Forelimb muscle (tissue), 1 donor: ENCODE results near the gene FAF1. TPM values are rescaled to one million over a fixed set of nuclear protein-coding genes. Genes with fewer than 3 reads are reported as not detected.
"Not testable (repeated sequence)": the region's sequence is repeated elsewhere in the genome, so short reads cannot be mapped to it uniquely, and the experiment has no call there.

ENCODE experiments used
- DNase-seq: peaks from one replicate; pipeline ENCODE4 v3.0.0-alpha.2; 2013; ENCODE audit warnings: low read depth
- polyA plus RNA-seq: library from polyadenylated mRNA; unstranded; fragments of 120-200 nt; gene quantifications from one replicate; pipeline ENCODE4 v1.2.1, GENCODE V29; 2013; ENCODE audit not compliant: insufficient read length

The FAF1 gene
- polyA plus RNA-seq, 1 donor, result 42.8 TPM

- no peak for DNase-seq
These were observed 398.0 kb downstream of the FAF1 start for GRCh38 chr1:50562106-50562505.

- no peak for DNase-seq
These were observed 400.6 kb downstream of the FAF1 start for GRCh38 chr1:50559421-50559820.

GRCh38 chr1:50553921-50554320 is 406.1 kb downstream of the FAF1 start:
- DNase-seq, result no peak

GRCh38 chr1:50548243-50548642 is 411.8 kb downstream of the FAF1 start:
- no peak for DNase-seq

- no peak for DNase-seq
These were observed 417.7 kb downstream of the FAF1 start for GRCh38 chr1:50542362-50542761.

GRCh38 chr1:50538476-50538875 is 421.6 kb downstream of the FAF1 start:
- DNase-seq, result no peak

- no peak for DNase-seq
These were observed 428.5 kb downstream of the FAF1 start for GRCh38 chr1:50531601-50532000.

GRCh38 chr1:50531027-50531426 is 429.0 kb downstream of the FAF1 start:
- DNase-seq, result no peak

GRCh38 chr1:50529510-50529909 is 430.6 kb downstream of the FAF1 start:
- DNase-seq, result no peak

- not testable (repeated sequence) for DNase-seq
These were observed 432.1 kb downstream of the FAF1 start for GRCh38 chr1:50527987-50528320.

- no peak for DNase-seq
These were observed 432.6 kb downstream of the FAF1 start for GRCh38 chr1:50527249-50527986.

GRCh38 chr1:50526431-50526830 is 433.6 kb downstream of the FAF1 start:
- no peak for DNase-seq

GRCh38 chr1:50523548-50523947 is 436.5 kb downstream of the FAF1 start:
- DNase-seq, result no peak

GRCh38 chr1:50522691-50523342 is 437.2 kb downstream of the FAF1 start:
- no peak for DNase-seq

GRCh38 chr1:50521703-50522102 is 438.4 kb downstream of the FAF1 start:
- no peak for DNase-seq

- no peak for DNase-seq
These were observed 442.6 kb downstream of the FAF1 start for GRCh38 chr1:50517488-50517887.

- no peak for DNase-seq
These were observed 444.0 kb downstream of the FAF1 start for GRCh38 chr1:50516056-50516455.

GRCh38 chr1:50508040-50508586 is 452.0 kb downstream of the FAF1 start:
- DNase-seq, result no peak

GRCh38 chr1:50505427-50505826 is 454.6 kb downstream of the FAF1 start:
- no peak for DNase-seq

- no peak for DNase-seq
These were observed 456.6 kb downstream of the FAF1 start for GRCh38 chr1:50503515-50503914.

- DNase-seq, result no peak
These were observed 457.9 kb downstream of the FAF1 start for GRCh38 chr1:50502147-50502546.

GRCh38 chr1:50497007-50497406 is 463.1 kb downstream of the FAF1 start:
- DNase-seq, result no peak

- no peak for DNase-seq
These were observed 466.4 kb downstream of the FAF1 start for GRCh38 chr1:50493710-50494109.
